ENCODE results near the gene KDM4B.

Gene KDM4B

DNA sequence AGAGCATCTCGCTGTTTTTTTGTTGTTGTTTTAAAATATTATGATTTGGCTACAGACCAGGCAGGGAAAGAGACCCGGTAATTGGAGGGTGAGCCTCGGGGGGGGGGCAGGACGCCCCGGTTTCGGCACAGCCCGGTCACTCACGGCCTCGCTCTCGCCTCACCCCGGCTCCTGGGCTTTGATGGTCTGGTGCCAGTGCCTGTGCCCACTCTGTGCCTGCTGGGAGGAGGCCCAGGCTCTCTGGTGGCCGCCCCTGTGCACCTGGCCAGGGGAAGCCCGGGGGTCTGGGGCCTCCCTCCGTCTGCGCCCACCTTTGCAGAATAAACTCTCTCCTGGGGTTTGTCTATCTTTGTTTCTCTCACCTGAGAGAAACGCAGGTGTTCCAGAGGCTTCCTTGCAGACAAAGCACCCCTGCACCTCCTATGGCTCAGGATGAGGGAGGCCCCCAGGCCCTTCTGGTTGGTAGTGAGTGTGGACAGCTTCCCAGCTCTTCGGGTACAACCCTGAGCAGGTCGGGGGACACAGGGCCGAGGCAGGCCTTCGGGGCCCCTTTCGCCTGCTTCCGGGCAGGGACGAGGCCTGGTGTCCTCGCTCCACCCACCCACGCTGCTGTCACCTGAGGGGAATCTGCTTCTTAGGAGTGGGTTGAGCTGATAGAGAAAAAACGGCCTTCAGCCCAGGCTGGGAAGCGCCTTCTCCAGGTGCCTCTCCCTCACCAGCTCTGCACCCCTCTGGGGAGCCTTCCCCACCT, 183.3 kb downstream of the KDM4B start:
- DNase-seq (ENCODE audit: extremely low spot score), result no peak
- POLR2A ChIA-PET, result no interaction called here
- no peak for TF ChIP-seq CTCF (IDR thresholded peaks at IDR 0.05; ENCODE audit: control extremely low read depth, extremely low read depth, low read depth, missing control alignments)
- CTCF ChIA-PET, result interaction anchor here (0.8 to 2.1 kb wide), 3 partner anchors 13 to 21 kb away, joined by 3 to 5 read pairs (median 3); no protein-coding TSS in a partner anchor

- CTCF ChIA-PET, result interaction anchor here (0.8 to 2.1 kb wide), 4 partner anchors 14 to 103 kb away, joined by 3 to 5 read pairs (median 4); no protein-coding TSS in a partner anchor
Observed at GRCh38 chr19:5152767-5153532, 184.0 kb downstream of the KDM4B start.

DNA sequence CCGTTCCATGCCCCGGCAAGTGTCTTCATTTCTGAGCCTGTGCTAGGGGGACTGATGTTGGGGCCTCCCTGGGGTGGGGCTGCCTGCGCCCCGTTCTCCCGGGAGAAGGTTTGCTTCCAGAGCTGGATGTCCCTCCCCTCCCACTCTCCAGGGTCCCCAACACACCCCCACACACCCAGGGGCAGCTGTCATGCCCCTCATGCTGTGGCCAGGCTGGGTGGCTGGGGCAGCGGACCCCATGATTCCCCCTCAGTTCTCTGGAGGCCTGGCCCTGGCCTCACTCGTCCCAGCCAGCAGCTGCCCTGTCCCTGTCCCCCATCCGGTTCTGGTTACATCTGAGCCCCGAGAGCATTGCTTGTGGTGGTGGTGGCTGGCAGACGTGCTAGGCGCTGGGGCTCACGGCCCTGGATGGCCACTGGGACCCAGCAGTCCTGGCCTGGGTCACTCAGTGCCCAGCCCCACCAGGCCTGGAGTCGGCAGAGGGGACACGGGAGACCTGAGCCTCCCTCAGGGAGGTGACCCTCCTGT, 184.8 kb downstream of the KDM4B start:
- no peak for TF ChIP-seq CTCF (IDR thresholded peaks at IDR 0.05; ENCODE audit: control extremely low read depth, extremely low read depth, low read depth, missing control alignments)
- CTCF ChIA-PET, result interaction anchor here (1.1 to 1.6 kb wide), 2 partner anchors 9 to 104 kb away, joined by 4 to 5 read pairs; no protein-coding TSS in a partner anchor
- POLR2A ChIA-PET, result no interaction called here
- DNase-seq (ENCODE audit: extremely low spot score), result no peak

More at GRCh38 chr19:5152767-5153532, 184.0 kb downstream of the KDM4B start:
- TF ChIP-seq CTCF (IDR thresholded peaks at IDR 0.05; ENCODE audit: control extremely low read depth, extremely low read depth, low read depth, missing control alignments), result no peak
- DNase-seq (ENCODE audit: extremely low spot score), result no peak
- POLR2A ChIA-PET, result no interaction called here

GRCh38 chr19:5154129-5154798, 185.4 kb downstream of the KDM4B start:
- peak; percentile 70 for DNase-seq (ENCODE audit: extremely low spot score)
- CTCF ChIA-PET, result interaction anchor here (0.6 to 1.6 kb wide), 5 partner anchors 9 to 105 kb away, joined by 3 to 8 read pairs (median 4); no protein-coding TSS in a partner anchor
- POLR2A ChIA-PET, result no interaction called here
- peak; percentile 61 for TF ChIP-seq CTCF (IDR thresholded peaks at IDR 0.05; ENCODE audit: control extremely low read depth, extremely low read depth, low read depth, missing control alignments)

DNA sequence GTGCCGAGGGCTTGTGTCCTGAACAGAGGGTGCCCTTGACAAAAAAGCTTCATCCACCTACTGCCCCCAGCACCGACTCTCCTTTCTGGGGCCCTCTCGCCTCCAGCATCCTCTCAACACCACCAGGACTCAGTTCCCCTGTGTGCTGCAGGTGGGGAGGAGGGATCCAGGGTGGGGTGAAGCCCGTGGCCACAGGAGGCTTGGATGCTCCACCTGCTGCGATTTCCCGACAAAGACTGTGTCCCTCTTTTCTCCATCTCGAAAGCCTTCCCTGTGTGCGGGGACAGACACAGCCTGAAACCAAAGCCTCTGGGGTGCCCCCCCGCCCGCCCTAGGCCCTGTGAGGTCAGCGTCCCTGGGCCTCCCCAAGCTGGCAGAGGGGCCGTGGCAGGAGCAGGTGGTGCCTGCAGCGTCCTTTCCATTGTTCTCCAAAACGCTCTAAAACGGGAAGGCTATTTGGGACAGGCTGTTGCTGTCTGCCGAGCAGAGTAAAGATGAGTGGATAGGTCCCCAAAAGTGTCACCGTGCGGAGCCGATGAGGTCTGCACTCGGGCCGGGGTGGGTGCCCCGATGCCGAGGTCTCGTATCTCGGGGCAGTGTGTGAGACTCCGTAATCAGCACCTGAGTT, 186.0 kb downstream of the KDM4B start:
- no peak for TF ChIP-seq CTCF (IDR thresholded peaks at IDR 0.05; ENCODE audit: control extremely low read depth, extremely low read depth, low read depth, missing control alignments)
- no peak for DNase-seq (ENCODE audit: extremely low spot score)
- ChIA-PET CTCF (interaction anchor here (0.6 to 1.6 kb wide), 5 partner anchors 10 to 105 kb away, joined by 3 to 8 read pairs (median 4); no protein-coding TSS in a partner anchor), POLR2A (no interaction called here)
